Measurements from ENCODE around the gene PSPH. TPM values are rescaled to one million over a fixed set of nuclear protein-coding genes. Genes with fewer than 3 reads are reported as not detected.

PSPH gene
- total RNA-seq, 2 donors from 2014 or later, result 29.9 to 34.6 TPM

DNA sequence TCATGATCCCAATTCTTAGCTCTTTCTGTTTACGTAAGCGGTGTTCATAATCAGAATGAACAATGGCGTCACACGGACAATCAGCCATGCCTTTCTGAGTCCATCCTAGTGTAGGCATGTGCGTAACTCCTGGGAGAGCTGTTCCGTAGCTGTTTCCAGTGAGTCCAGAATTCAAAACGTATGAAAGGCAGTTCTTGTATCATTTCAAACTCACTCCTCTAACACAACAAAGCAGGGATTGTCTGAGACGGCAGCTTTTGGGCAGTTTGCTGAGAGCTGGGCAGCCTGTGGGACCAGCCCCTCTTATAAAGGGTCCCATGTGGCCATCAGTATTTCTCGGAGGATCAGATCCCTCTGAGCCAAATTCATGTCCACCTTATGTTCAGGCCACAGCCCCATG, 43.4 kb downstream of the PSPH start:
- WGBS, 2 experiments (ENCODE audit: insufficient coverage in 1 of 2, insufficient read length in 1 of 2), result 94 to 96% methylated on average over 6 to 9 of the region's 9 CpGs
- H3K4me3 ChIP-seq (ENCODE audit: low read length), result no peak overlapping the region
- H3K36me3 ChIP-seq (ENCODE audit: control insufficient read depth, insufficient read depth, low read length), result no peaks in the 10 kb centered on the region
- Mint-ChIP-seq H3K27me3 (ENCODE audit: insufficient read depth) (no peaks in the 10 kb centered on the region), H3K27ac (no peak overlapping the region), H3K36me3 (ENCODE audit: low read depth) (peaks cover 20% of the 10 kb centered on the region), H3K9me3 (no peaks in the 10 kb centered on the region), H3K4me3 (no peak overlapping the region), H3K4me1 (no peaks in the 10 kb centered on the region)
- no peaks in the 10 kb centered on the region for H3K27me3 ChIP-seq (ENCODE audit: control insufficient read depth, insufficient read depth, low read length, poor library complexity, severe bottlenecking)
- no peak overlapping the region for H3K9ac ChIP-seq (ENCODE audit: extremely low read depth, low read length, poor library complexity, severe bottlenecking)
- no peak for TF ChIP-seq CTCF (conservative IDR thresholded peaks at IDR 0.05)
- peak overlapping the region; percentile 32 for H3K27ac ChIP-seq (ENCODE audit: low read depth, low read length)
- DNase-seq, result no peak
- H3K4me1 ChIP-seq (ENCODE audit: control insufficient read depth, insufficient read depth, low read length), result no peaks in the 10 kb centered on the region
- peaks cover 5% of the 10 kb centered on the region for H3K9me3 ChIP-seq (ENCODE audit: control insufficient read depth, low read length)

- peaks cover 18% of the 10 kb centered on the region for H3K36me3 Mint-ChIP-seq (ENCODE audit: low read depth)
- no peaks in the 10 kb centered on the region for H3K27me3 Mint-ChIP-seq (ENCODE audit: insufficient read depth)
- Histone ChIP-seq H3K4me3 (ENCODE audit: low read length) (no peak overlapping the region), H3K27me3 (ENCODE audit: control insufficient read depth, insufficient read depth, low read length, poor library complexity, severe bottlenecking) (no peaks in the 10 kb centered on the region), H3K9ac (ENCODE audit: extremely low read depth, low read length, poor library complexity, severe bottlenecking) (no peak overlapping the region), H3K27ac (ENCODE audit: low read depth, low read length) (no peak overlapping the region), H3K4me1 (ENCODE audit: control insufficient read depth, insufficient read depth, low read length) (no peaks in the 10 kb centered on the region), H3K36me3 (ENCODE audit: control insufficient read depth, insufficient read depth, low read length) (no peaks in the 10 kb centered on the region), H3K9me3 (ENCODE audit: control insufficient read depth, low read length) (peaks cover 5% of the 10 kb centered on the region)
- no peak for DNase-seq
- no peaks in the 10 kb centered on the region for H3K4me1 Mint-ChIP-seq
- no peak for TF ChIP-seq CTCF (conservative IDR thresholded peaks at IDR 0.05)
- H3K27ac Mint-ChIP-seq, result no peak overlapping the region
- no peak overlapping the region for H3K4me3 Mint-ChIP-seq
- WGBS, 2 experiments (ENCODE audit: insufficient coverage in 1 of 2, insufficient read length in 1 of 2), result 84 to 96% methylated on average over 3 to 4 of the region's 4 CpGs
- H3K9me3 Mint-ChIP-seq, result no peaks in the 10 kb centered on the region
Measured at GRCh38 chr7:56007167-56007652, 44.0 kb downstream of the PSPH start.

DNA sequence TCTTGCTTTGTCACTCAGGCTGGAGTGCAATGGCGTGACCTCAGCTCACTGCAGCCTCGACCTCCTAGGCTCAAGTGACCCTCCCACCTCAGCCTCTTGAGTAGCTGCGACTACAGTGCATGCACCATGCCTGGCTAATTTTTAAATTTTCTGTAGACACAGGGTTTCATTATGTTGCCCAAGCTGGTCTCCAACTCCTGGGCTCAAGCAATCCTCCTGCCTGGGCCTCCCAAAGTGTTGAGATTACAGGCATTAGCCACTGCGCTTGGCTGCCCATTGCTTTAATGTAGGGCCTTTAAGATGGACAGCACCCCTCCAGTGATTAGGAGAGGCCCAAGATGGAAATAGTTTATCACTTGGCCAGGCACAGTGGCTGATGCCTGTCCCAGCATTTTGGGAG, 47.5 kb downstream of the PSPH start:
- Histone ChIP-seq H3K36me3 (ENCODE audit: control insufficient read depth, insufficient read depth, low read length) (peaks cover 15% of the 10 kb centered on the region), H3K27ac (ENCODE audit: low read depth, low read length) (no peak overlapping the region), H3K4me3 (ENCODE audit: low read length) (no peak overlapping the region), H3K9me3 (ENCODE audit: control insufficient read depth, low read length) (peaks cover 5% of the 10 kb centered on the region), H3K9ac (ENCODE audit: extremely low read depth, low read length, poor library complexity, severe bottlenecking) (no peak overlapping the region), H3K4me1 (ENCODE audit: control insufficient read depth, insufficient read depth, low read length) (no peaks in the 10 kb centered on the region), H3K27me3 (ENCODE audit: control insufficient read depth, insufficient read depth, low read length, poor library complexity, severe bottlenecking) (no peaks in the 10 kb centered on the region)
- H3K27ac Mint-ChIP-seq, result no peak overlapping the region
- H3K27me3 Mint-ChIP-seq (ENCODE audit: insufficient read depth), result no peaks in the 10 kb centered on the region
- no peaks in the 10 kb centered on the region for H3K9me3 Mint-ChIP-seq
- no peak overlapping the region for H3K4me3 Mint-ChIP-seq
- no peaks in the 10 kb centered on the region for H3K4me1 Mint-ChIP-seq
- no peak for DNase-seq
- H3K36me3 Mint-ChIP-seq (ENCODE audit: low read depth), result peaks cover 15% of the 10 kb centered on the region
- TF ChIP-seq CTCF (conservative IDR thresholded peaks at IDR 0.05), result no peak
- 94% methylated on average over 3 to 4 of the region's 4 CpGs for WGBS, 2 experiments (ENCODE audit: insufficient coverage in 1 of 2, insufficient read length in 1 of 2)
